ENCODE data around the gene PPA1.

DNA sequence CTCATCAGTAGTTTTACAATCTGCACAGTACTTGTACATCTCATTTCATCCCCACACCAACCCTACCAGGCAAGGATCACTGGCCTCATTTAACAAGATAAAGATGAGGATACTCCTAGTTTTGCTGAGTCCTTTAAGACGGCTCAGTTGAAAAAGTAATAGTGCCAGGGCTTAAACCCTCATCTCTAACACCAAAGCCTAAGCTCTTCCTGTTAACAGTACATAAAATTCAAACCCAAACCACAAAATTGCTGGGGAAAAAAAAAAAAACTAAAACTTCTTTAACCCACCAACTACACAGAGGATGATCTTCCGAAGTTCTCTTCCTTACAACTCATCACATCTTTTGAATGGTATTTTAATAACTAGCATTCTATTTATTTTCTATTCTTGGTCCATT is 64.2 kb downstream of the PPA1 start:
- TF ChIP-seq, protein P1, sequence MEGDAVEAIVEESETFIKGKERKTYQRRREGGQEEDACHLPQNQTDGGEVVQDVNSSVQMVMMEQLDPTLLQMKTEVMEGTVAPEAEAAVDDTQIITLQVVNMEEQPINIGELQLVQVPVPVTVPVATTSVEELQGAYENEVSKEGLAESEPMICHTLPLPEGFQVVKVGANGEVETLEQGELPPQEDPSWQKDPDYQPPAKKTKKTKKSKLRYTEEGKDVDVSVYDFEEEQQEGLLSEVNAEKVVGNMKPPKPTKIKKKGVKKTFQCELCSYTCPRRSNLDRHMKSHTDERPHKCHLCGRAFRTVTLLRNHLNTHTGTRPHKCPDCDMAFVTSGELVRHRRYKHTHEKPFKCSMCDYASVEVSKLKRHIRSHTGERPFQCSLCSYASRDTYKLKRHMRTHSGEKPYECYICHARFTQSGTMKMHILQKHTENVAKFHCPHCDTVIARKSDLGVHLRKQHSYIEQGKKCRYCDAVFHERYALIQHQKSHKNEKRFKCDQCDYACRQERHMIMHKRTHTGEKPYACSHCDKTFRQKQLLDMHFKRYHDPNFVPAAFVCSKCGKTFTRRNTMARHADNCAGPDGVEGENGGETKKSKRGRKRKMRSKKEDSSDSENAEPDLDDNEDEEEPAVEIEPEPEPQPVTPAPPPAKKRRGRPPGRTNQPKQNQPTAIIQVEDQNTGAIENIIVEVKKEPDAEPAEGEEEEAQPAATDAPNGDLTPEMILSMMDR (IDR thresholded peaks at IDR 0.05) = no peak
- no peak for TF ChIP-seq POLR2A (IDR thresholded peaks at IDR 0.05)
